ENCODE results near the gene SNRNP25.
"Not testable (repeated sequence)": the region's sequence is repeated elsewhere in the genome, so short reads cannot be mapped to it uniquely, and the experiment has no call there.

Gene SNRNP25

GRCh38 chr16:41439-42068 lies 12.1 kb upstream of the SNRNP25 start:
- DNase-seq (ENCODE audit: low read depth, low spot score): no peak

DNA sequence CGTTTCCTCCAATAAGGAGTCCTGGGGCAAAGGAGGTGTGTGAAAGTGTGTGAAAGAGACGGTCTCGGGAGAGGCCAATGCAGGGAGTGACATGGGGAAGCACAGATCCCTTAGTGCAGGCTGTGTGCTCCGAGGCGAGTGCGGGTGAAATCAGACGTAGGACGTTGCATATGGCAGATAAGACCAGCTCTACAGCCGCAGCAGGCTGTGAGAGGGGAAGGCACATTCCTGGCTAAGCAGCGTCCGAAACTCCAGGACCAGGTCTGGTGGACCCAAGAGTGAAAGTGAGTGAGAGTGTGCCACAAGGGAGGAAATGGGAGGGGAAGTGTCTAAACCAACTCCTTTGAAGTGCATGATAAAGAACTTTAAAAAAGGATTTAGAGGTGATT lies 11.6 kb upstream of the SNRNP25 start:
- DNase-seq (ENCODE audit: low read depth, low spot score): no peak

DNA sequence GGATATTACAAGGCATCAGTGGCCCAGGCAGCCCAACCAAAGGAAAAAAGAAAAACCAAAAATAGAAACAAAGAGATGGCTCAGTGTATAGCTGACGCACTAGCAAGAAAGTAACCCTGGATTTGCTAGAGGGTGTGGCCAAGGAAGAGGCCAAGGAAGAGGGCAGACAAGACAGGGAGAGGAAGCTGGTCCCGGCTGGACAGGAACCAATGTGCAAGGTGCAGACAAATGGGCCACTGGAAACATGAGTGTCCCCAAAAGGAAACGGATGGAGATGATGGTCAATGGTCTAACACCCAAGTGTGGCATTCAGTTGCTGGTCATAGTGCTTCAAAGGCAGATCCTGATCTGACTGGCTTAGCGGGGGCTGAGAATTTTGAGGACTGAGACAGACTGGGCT lies 10.9 kb upstream of the SNRNP25 start:
- DNase-seq (ENCODE audit: low read depth, low spot score): no peak

DNA sequence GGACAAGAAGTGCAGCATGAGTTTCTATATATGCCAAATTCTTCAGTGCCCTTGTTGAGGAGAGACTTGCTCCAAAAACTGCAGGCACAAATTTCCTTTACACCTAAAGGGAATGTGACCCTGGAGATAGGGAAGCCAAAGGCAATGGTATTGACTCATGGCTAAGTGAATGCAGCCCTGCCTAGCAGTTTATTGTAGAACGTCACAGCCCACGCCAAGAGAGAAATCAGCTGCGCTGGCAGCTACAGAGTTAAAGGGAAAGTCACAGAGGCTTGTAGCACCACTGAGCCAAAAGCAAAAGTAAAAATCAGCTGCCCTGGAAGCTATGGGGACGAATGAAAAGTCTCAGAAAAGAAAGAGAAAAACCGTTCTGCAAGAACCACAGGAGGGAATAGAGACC lies 10.3 kb upstream of the SNRNP25 start:
- no peak for DNase-seq (ENCODE audit: low read depth, low spot score)

- no peak for DNase-seq (ENCODE audit: low read depth, low spot score)
Measured at GRCh38 chr16:44655-45054, 9.0 kb upstream of the SNRNP25 start.

GRCh38 chr16:45454-45853 lies 8.2 kb upstream of the SNRNP25 start:
- no peak for DNase-seq (ENCODE audit: low read depth, low spot score)

DNA sequence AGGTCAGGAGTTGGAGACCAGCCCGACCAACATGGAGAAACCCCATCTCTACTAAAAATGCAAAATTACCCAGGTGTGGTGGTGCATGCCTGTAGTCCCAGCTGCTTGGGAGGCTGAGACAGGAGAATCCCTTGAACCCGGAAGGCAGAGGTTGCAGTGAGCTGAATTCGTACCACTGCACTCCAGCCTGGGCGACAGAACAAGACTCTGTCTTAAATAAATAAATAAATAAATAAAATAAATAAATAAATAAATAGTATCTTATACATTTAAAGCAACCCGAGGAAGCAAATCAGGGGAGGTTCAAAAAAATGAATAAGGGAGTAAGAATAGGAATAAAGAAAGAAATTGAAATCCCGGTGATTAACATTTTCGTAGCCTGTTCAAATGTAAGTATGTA lies 7.1 kb upstream of the SNRNP25 start:
- DNase-seq (ENCODE audit: low read depth, low spot score): not testable (repeated sequence)

DNA sequence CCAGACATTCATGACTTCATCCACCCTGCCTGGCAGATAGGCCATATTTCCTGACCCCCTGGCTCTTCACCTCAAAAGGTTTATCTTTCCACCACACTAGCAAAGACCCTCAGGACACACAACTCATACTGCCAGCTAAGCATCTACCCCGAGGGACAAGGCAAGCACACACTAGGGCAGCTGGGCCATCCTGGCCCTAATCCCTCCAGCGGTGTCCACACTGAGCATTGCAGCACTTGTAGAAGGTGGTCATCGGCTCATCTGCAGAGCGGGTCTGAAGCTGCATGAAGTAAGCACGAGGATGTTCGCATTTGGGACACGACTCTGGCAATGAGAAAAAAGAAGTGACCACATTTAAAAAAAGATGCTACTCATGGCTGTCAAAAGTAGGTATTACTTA lies 6.4 kb upstream of the SNRNP25 start:
- DNase-seq (ENCODE audit: low read depth, low spot score): no peak

- DNase-seq (ENCODE audit: low read depth, low spot score): no peak
Measured at GRCh38 chr16:50769-51591, 2.6 kb upstream of the SNRNP25 start.

GRCh38 chr16:54237-54581 lies 581 bp downstream of the SNRNP25 start:
- DNase-seq (ENCODE audit: low read depth, low spot score): no peak

GRCh38 chr16:55571-56136 lies 2.0 kb downstream of the SNRNP25 start:
- no peak for DNase-seq (ENCODE audit: low read depth, low spot score)

- DNase-seq (ENCODE audit: low read depth, low spot score): no peak
Measured at GRCh38 chr16:56231-56927, 2.8 kb downstream of the SNRNP25 start.

GRCh38 chr16:57711-58110 lies 4.1 kb downstream of the SNRNP25 start:
- no peak for DNase-seq (ENCODE audit: low read depth, low spot score)

- no peak for DNase-seq (ENCODE audit: low read depth, low spot score)
Measured at GRCh38 chr16:58491-59439, 5.1 kb downstream of the SNRNP25 start.

DNA sequence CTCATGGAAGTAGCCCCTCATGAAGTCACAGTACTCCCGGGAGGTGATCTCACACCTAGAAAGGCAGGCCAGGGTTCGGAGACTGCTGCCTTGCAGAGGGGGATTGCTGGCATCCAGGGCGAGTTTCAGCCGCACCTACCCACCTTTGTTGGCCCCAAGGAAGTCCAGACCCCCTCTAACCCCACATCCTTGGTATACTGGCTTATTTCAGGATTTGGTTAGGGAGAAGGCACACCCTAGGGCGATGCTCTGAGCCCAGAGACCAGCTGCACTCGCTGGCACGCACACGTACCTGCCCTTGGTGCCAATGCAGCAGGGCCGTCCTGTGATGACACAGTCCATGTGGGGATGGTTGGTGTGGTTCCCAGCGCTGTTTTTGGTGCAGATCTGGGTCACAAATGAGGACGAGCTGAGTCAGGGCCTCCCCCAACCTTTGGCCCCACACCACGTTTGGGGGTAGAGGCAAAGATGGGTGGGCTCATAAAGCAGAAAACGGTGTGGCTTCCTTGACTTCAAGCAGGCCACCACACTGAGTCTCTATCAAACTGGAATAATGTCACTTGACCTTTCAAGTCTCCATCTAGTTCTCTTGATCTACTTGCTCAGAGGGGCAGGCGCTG lies 5.9 kb downstream of the SNRNP25 start:
- no peak for DNase-seq (ENCODE audit: low read depth, low spot score)

GRCh38 chr16:60166-60565 lies 6.5 kb downstream of the SNRNP25 start:
- DNase-seq (ENCODE audit: low read depth, low spot score): no peak

GRCh38 chr16:60929-61878 lies 7.6 kb downstream of the SNRNP25 start:
- no peak for DNase-seq (ENCODE audit: low read depth, low spot score)

DNA sequence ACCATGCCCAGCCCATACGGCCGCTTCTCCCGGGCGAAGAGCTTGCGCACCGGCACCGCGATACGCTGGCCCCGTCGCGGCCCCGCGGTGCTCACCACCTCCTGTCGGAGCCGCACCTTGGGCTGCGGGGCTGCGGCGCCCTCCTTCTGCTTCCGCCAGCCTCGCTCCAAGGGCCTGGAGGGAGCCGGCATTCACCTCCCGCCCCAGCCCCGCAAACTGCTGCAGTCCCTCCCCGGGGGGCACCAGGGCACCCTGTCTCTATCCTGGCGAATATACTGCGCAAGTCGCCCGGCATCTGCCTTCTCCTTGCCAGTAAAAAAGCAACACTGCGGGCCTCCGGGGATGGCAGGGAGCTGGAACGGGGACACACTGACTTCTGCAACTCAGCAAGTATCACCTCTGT lies 8.3 kb downstream of the SNRNP25 start:
- no peak for DNase-seq (ENCODE audit: low read depth, low spot score)

DNA sequence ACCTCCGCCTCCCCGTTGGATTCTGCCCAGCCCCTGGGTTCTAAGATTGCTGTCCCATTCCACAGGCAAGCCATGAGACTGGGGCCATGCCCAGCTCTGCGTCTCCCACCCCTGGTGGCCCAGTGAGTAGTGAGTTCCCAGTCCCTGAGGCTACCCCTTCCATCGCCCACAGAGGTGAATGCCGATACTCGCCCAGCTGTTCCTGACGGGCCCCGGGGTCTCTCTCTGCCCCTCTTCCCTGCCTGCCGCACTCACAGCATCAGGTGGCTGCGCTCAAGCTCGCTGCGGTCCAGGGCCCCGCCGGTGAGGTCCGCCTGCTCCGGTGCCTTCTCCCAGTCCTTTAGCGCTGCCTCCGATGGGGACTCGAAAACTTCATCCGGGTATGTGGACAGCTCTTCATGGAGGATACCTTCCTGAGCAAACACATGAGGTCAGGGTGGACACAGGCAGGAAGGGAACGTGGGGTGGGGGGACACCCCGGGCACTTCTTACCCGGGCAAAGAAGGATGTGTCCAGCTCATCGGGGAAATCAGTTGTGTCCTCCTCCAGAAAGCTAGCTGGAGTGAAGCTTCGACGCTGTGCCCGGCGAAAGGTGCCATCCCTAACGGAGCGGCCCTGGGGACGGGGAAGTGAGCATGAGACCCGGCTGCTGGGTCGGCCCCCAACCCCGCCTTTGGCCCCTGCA lies 8.8 kb downstream of the SNRNP25 start:
- no peak for DNase-seq (ENCODE audit: low read depth, low spot score)

All from activated naive CD8-positive, alpha-beta T cell treated with anti-CD3 and anti-CD28 coated beads, Interleukin-2, amount 50 U/mL, for 16 hours (primary cell).